GM23338 (cell line): ENCODE data around the gene NT5M.

Source experiments
- EZH2 ChIP-seq: fragments of 200-600 bp; sonication (generic); IDR thresholded peaks from one replicate; pipeline ENCODE4 v1.8.0; 2017; ENCODE audit warnings: antibody characterized with exemption, mild to moderate bottlenecking, low read depth; ENCODE audit not compliant: unreplicated experiment
- EZH2phosphoT487 ChIP-seq: fragments of 200-600 bp; sonication (generic); IDR thresholded peaks from one replicate; pipeline ENCODE4 v1.8.1; 2018; ENCODE audit warnings: antibody characterized with exemption; ENCODE audit not compliant: unreplicated experiment
- JUNB ChIP-seq: IDR thresholded peaks from one replicate; pipeline ENCODE4 v1.6.1; 2016; ENCODE audit warnings: antibody characterized with exemption; ENCODE audit not compliant: unreplicated experiment
- POLR2AphosphoS5 ChIP-seq: IDR thresholded peaks from 2 replicates; pipeline ENCODE4 v1.6.1; 2016; ENCODE audit warnings: antibody characterized with exemption, low read depth
- TF ChIP-seq, protein P1 (sequence below), 2 experiments: fragments of 200-600 bp in 1 of 2; sonication (generic) in 1 of 2; conservative IDR thresholded peaks; 2 replicates each; pipeline versions ENCODE4 v1.5.1 to v1.6.1; 2016 to 2017; ENCODE audit warnings: antibody characterized with exemption in 2 of 2, low read depth in 2 of 2, mild to moderate bottlenecking in 2 of 2, moderate library complexity in 1 of 2

DNA sequence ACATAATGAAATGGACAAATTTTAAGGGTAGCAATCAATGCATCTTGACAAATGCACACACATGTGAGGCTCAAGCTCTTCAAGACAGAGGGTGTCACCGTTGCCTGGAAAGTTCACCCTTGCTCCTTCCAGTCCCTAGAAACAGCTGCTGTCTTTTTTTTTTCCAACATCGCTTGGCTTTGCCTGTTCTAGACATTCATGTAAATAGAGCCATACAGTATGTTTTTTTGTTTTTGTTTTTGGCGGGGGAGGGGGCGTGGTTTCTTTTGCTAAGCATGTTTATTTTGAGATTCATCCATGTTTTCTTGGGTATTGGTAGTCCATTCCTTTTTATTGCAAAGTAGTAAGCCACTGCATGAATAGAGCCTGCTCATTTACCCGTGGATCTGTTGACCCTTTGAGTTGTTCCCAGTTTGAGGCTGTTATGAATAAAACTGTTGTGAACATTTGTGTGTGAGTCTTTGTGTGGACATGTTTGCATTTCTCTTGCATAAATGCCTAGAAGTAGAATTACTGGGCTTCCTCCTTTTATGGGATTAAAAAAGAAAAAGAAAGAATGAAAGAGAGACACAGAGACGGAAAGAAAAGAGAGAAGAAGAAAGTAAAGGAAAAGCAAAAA lies 78.4 kb downstream of the NT5M start:
- TF ChIP-seq, protein P1, sequence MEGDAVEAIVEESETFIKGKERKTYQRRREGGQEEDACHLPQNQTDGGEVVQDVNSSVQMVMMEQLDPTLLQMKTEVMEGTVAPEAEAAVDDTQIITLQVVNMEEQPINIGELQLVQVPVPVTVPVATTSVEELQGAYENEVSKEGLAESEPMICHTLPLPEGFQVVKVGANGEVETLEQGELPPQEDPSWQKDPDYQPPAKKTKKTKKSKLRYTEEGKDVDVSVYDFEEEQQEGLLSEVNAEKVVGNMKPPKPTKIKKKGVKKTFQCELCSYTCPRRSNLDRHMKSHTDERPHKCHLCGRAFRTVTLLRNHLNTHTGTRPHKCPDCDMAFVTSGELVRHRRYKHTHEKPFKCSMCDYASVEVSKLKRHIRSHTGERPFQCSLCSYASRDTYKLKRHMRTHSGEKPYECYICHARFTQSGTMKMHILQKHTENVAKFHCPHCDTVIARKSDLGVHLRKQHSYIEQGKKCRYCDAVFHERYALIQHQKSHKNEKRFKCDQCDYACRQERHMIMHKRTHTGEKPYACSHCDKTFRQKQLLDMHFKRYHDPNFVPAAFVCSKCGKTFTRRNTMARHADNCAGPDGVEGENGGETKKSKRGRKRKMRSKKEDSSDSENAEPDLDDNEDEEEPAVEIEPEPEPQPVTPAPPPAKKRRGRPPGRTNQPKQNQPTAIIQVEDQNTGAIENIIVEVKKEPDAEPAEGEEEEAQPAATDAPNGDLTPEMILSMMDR (conservative IDR thresholded peaks at IDR 0.05; ENCODE audit: low read depth in 2 of 2) = no peak
- TF ChIP-seq EZH2 = no peak
- no peak for TF ChIP-seq EZH2phosphoT487
- TF ChIP-seq JUNB = no peak
- no peak for TF ChIP-seq POLR2AphosphoS5
